Measurements from ENCODE around the gene ROR1.

ROR1 gene

GRCh38 chr1:63982201-63982600 lies 208.4 kb downstream of the ROR1 start:
- no peak for DNase-seq

- no peak for DNase-seq
These were observed 209.8 kb downstream of the ROR1 start for GRCh38 chr1:63983391-63984256.

- no peak for DNase-seq
These were observed 210.6 kb downstream of the ROR1 start for GRCh38 chr1:63984257-63984929.

- no peak for DNase-seq
These were observed 211.1 kb downstream of the ROR1 start for GRCh38 chr1:63984930-63985290.

GRCh38 chr1:63987014-63987627 lies 213.3 kb downstream of the ROR1 start:
- no peak for DNase-seq

GRCh38 chr1:63987628-63988024 lies 213.8 kb downstream of the ROR1 start:
- DNase-seq, result no peak

GRCh38 chr1:63988941-63989340 lies 215.1 kb downstream of the ROR1 start:
- DNase-seq, result no peak

- no peak for DNase-seq
These were observed 217.9 kb downstream of the ROR1 start for GRCh38 chr1:63991685-63992084.

GRCh38 chr1:64000021-64000420 lies 226.2 kb downstream of the ROR1 start:
- DNase-seq, result no peak

GRCh38 chr1:64001038-64001437 lies 227.2 kb downstream of the ROR1 start:
- no peak for DNase-seq

- DNase-seq, result no peak
These were observed 230.7 kb downstream of the ROR1 start for GRCh38 chr1:64004451-64005025.

GRCh38 chr1:64005801-64006200 lies 232.0 kb downstream of the ROR1 start:
- DNase-seq, result no peak

- peak in 1 of 5 donors; percentile 11 for DNase-seq
These were observed 232.6 kb downstream of the ROR1 start for GRCh38 chr1:64006276-64007051.

GRCh38 chr1:64010316-64010715 lies 236.5 kb downstream of the ROR1 start:
- DNase-seq, result no peak

GRCh38 chr1:64013395-64013794 lies 239.6 kb downstream of the ROR1 start:
- DNase-seq, result no peak

- DNase-seq, result peak in 1 of 5 donors; percentile 15
These were observed 246.0 kb downstream of the ROR1 start for GRCh38 chr1:64019818-64020217.

- no peak for DNase-seq
These were observed 247.2 kb downstream of the ROR1 start for GRCh38 chr1:64021066-64021465.

- no peak for DNase-seq
These were observed 251.2 kb downstream of the ROR1 start for GRCh38 chr1:64025051-64025450.

GRCh38 chr1:64029037-64029436 lies 255.2 kb downstream of the ROR1 start:
- no peak for DNase-seq

GRCh38 chr1:64030411-64030810 lies 256.6 kb downstream of the ROR1 start:
- no peak for DNase-seq

GRCh38 chr1:64031236-64031635 lies 257.4 kb downstream of the ROR1 start:
- no peak for DNase-seq

GRCh38 chr1:64033667-64034220 lies 259.9 kb downstream of the ROR1 start:
- DNase-seq, result no peak
